Measurements from ENCODE around the gene PCDHGC5.

PCDHGC5 gene

GRCh38 chr5:141519605-141520565 is 31.0 kb downstream of the PCDHGC5 start:
- H3K27ac ChIP-seq (ENCODE audit: low read length), result no peak overlapping the region
- no peak for DNase-seq
- no peak overlapping the region for H3K4me2 ChIP-seq (ENCODE audit: low read depth, low read length)
- no peak overlapping the region for H3K4me3 ChIP-seq (ENCODE audit: low read length)
- H4K20me1 ChIP-seq (ENCODE audit: insufficient read depth, low read length), result no peaks in the 10 kb centered on the region
- H3K9ac ChIP-seq (ENCODE audit: low read length), result no peak overlapping the region
- TF ChIP-seq CTCF (IDR thresholded peaks at IDR 0.05; ENCODE audit: low read length) (no peak), EZH2 (optimal IDR thresholded peaks at IDR 0.05; ENCODE audit: low read depth, low read length) (no peak), EZH2phosphoT487 (IDR thresholded peaks at IDR 0.05; ENCODE audit: low read length) (no peak)
- peaks cover 11% of the 10 kb centered on the region for H3F3A ChIP-seq (ENCODE audit: insufficient read depth, low read length)
- no peaks in the 10 kb centered on the region for H3K27me3 ChIP-seq (replicated peaks; ENCODE audit: insufficient read depth, low read length)
- peaks cover 43% of the 10 kb centered on the region for H3K4me1 ChIP-seq (ENCODE audit: low read length)
- H3K36me3 ChIP-seq (replicated peaks; ENCODE audit: insufficient read depth, low read length), result no peaks in the 10 kb centered on the region; the same call in none of the 2 replicates
- no peaks in the 10 kb centered on the region for H3K9me3 ChIP-seq (replicated peaks; ENCODE audit: insufficient read depth, low read length)
- no peaks in the 10 kb centered on the region for H3K9me2 ChIP-seq (replicated peaks; ENCODE audit: insufficient read depth, low read length)
- 0 out of 2 replicates have a peak, but pooled peaks cover 5% of the 10 kb centered on the region for H3K79me2 ChIP-seq (ENCODE audit: low read length)
- no peak overlapping the region for H2AFZ ChIP-seq (ENCODE audit: low read length)

- Histone ChIP-seq H3K9ac (ENCODE audit: low read length) (no peak overlapping the region), H3K4me1 (ENCODE audit: low read length) (peaks cover 39% of the 10 kb centered on the region), H3K9me2 (replicated peaks; ENCODE audit: insufficient read depth, low read length) (no peaks in the 10 kb centered on the region), H3K27me3 (replicated peaks; ENCODE audit: insufficient read depth, low read length) (no peaks in the 10 kb centered on the region), H3K27ac (ENCODE audit: low read length) (no peak overlapping the region), H3K9me3 (replicated peaks; ENCODE audit: insufficient read depth, low read length) (no peaks in the 10 kb centered on the region), H3K36me3 (replicated peaks; ENCODE audit: insufficient read depth, low read length) (no peaks in the 10 kb centered on the region; the same call in none of the 2 replicates), H3K79me2 (ENCODE audit: low read length) (0 out of 2 replicates have a peak, but pooled peaks cover 5% of the 10 kb centered on the region), H3K4me2 (ENCODE audit: low read depth, low read length) (no peak overlapping the region), H3K4me3 (ENCODE audit: low read length) (no peak overlapping the region), H4K20me1 (ENCODE audit: insufficient read depth, low read length) (no peaks in the 10 kb centered on the region), H3F3A (ENCODE audit: insufficient read depth, low read length) (peaks cover 16% of the 10 kb centered on the region), H2AFZ (ENCODE audit: low read length) (no peak overlapping the region)
- DNase-seq, result no peak
- TF ChIP-seq EZH2phosphoT487 (IDR thresholded peaks at IDR 0.05; ENCODE audit: low read length), result no peak
- TF ChIP-seq CTCF (IDR thresholded peaks at IDR 0.05; ENCODE audit: low read length), result no peak
- TF ChIP-seq EZH2 (optimal IDR thresholded peaks at IDR 0.05; ENCODE audit: low read depth, low read length), result no peak
Observed at GRCh38 chr5:141521244-141521781, 32.4 kb downstream of the PCDHGC5 start.

- DNase-seq, result no peak
- H3K9me2 ChIP-seq (replicated peaks; ENCODE audit: insufficient read depth, low read length), result no peaks in the 10 kb centered on the region
- H3K36me3 ChIP-seq (replicated peaks; ENCODE audit: insufficient read depth, low read length), result no peaks in the 10 kb centered on the region; the same call in 1 of the 2 replicates
- no peaks in the 10 kb centered on the region for H4K20me1 ChIP-seq (ENCODE audit: insufficient read depth, low read length)
- H3K27ac ChIP-seq (ENCODE audit: low read length), result no peak overlapping the region
- H3K4me2 ChIP-seq (ENCODE audit: low read depth, low read length), result no peak overlapping the region
- H3K9ac ChIP-seq (ENCODE audit: low read length), result no peak overlapping the region
- TF ChIP-seq EZH2 (optimal IDR thresholded peaks at IDR 0.05; ENCODE audit: low read depth, low read length), result no peak
- TF ChIP-seq EZH2phosphoT487 (IDR thresholded peaks at IDR 0.05; ENCODE audit: low read length), result no peak
- no peak for TF ChIP-seq CTCF (IDR thresholded peaks at IDR 0.05; ENCODE audit: low read length)
- peaks cover 32% of the 10 kb centered on the region for H3K4me1 ChIP-seq (ENCODE audit: low read length)
- H3K4me3 ChIP-seq (ENCODE audit: low read length), result no peak overlapping the region
- no peaks in the 10 kb centered on the region for H3K27me3 ChIP-seq (replicated peaks; ENCODE audit: insufficient read depth, low read length)
- H3K79me2 ChIP-seq (ENCODE audit: low read length), result 0 out of 2 replicates have a peak, but pooled peaks cover 5% of the 10 kb centered on the region
- H2AFZ ChIP-seq (ENCODE audit: low read length), result no peak overlapping the region
- no peaks in the 10 kb centered on the region for H3K9me3 ChIP-seq (replicated peaks; ENCODE audit: insufficient read depth, low read length)
- peaks cover 12% of the 10 kb centered on the region for H3F3A ChIP-seq (ENCODE audit: insufficient read depth, low read length)
Observed at GRCh38 chr5:141522301-141522700, 33.4 kb downstream of the PCDHGC5 start.

Data from MM.1S (cell line).